Measurements from ENCODE around the gene OAS2. TPM values are rescaled to one million over a fixed set of nuclear protein-coding genes. Genes with fewer than 3 reads are reported as not detected.

OAS2 gene
- total RNA-seq, 2 donors from 2014 or later, result 1.6 to 2.3 TPM

GRCh38 chr12:113043240-113043639 is 64.9 kb downstream of the OAS2 start:
- WGBS, 2 donors, result 43 to 46% methylated on average over 8 of the region's 8 CpGs
- ATAC-seq (no peak), DNase-seq (peak in 3 of 4 donors; percentile 15 to 39 (median 38))
- TF ChIP-seq POLR2A (IDR thresholded peaks at IDR 0.05) (no peak), CTCF (IDR thresholded peaks at IDR 0.05) (no peak)
- intact Hi-C loops (cut with DNase I), result no loop called here
- no peaks in the 10 kb centered on the region for H3K9me3 ChIP-seq
- no peaks in the 10 kb centered on the region for H3K4me1 ChIP-seq
- H3K4me3 ChIP-seq, result no peak overlapping the region
- H3K27me3 ChIP-seq, result no peaks in the 10 kb centered on the region
- H3K36me3 ChIP-seq (replicated peaks in 1 of 2; ENCODE audit: insufficient read depth in 1 of 2, low read depth in 2 of 2), result no peaks in the 10 kb centered on the region
- H3K27ac ChIP-seq, result no peak overlapping the region

- Histone ChIP-seq H3K27ac (no peak overlapping the region), H3K27me3 (no peaks in the 10 kb centered on the region), H3K4me1 (no peaks in the 10 kb centered on the region), H3K9me3 (no peaks in the 10 kb centered on the region), H3K4me3 (no peak overlapping the region), H3K36me3 (replicated peaks in 1 of 2; ENCODE audit: insufficient read depth in 1 of 2, low read depth in 2 of 2) (no peaks in the 10 kb centered on the region)
- ATAC-seq (no peak), DNase-seq (no peak)
- intact Hi-C loops (cut with DNase I), result no loop called here
- 69 to 70% methylated on average over 3 of the region's 3 CpGs for WGBS, 2 donors
- no peak for TF ChIP-seq CTCF (IDR thresholded peaks at IDR 0.05)
- TF ChIP-seq POLR2A (IDR thresholded peaks at IDR 0.05), result no peak
Observed at GRCh38 chr12:113044516-113044915, 66.2 kb downstream of the OAS2 start.

- Histone ChIP-seq H3K9me3 (no peaks in the 10 kb centered on the region), H3K27me3 (no peaks in the 10 kb centered on the region), H3K4me3 (no peak overlapping the region), H3K27ac (no peak overlapping the region), H3K4me1 (no peaks in the 10 kb centered on the region), H3K36me3 (replicated peaks in 1 of 2; ENCODE audit: insufficient read depth in 1 of 2, low read depth in 2 of 2) (no peaks in the 10 kb centered on the region)
- DNase-seq, result peak; percentile 67 to 76 (median 72)
- 8% methylated on average over 6 of the region's 6 CpGs for WGBS, 2 donors
- peak; percentile 81 for ATAC-seq
- intact Hi-C loops (cut with DNase I), result no loop called here
- TF ChIP-seq POLR2A (IDR thresholded peaks at IDR 0.05) (no peak), CTCF (IDR thresholded peaks at IDR 0.05) (peak; percentile 85 to 92 (median 91))
Observed at GRCh38 chr12:113048716-113049127, 70.4 kb downstream of the OAS2 start.

DNA sequence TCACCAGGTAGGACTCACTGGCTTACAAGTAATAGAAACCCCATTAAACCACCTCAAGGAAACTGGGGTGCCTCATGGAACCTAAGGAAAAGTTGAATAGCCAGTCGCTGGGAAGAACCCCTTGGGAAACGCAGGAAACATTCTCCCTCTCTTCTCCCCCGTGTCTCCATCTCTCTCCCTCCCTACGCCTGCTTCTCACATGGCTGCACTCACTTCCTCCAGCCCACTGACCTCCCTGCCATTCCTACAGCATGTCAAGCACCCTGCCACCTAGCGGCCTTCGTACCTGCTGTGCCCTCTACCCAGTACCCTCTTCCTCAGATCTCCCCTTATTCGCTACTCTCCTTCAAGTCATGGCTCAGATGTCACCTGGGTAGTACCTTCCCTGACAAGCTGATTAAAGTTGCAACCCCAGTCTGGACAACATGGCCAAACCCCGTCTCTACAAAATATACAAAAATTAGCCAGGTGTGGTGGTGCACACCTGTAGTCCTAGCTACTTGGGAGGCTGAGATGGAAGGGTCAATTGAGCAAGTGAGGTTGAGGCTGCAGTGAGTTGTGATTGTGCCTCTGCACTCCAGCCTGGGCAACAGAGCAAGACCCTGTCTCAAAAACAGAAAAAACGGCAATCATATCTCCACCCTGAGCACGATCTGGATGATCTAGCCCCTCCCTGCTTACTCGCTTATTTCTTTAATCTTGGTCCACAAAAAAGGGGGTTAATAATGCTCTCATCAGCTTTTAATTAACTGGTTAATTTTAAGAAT is 71.8 kb downstream of the OAS2 start:
- Histone ChIP-seq H3K27ac (no peak overlapping the region), H3K4me3 (no peak overlapping the region), H3K4me1 (no peaks in the 10 kb centered on the region), H3K27me3 (no peaks in the 10 kb centered on the region), H3K36me3 (replicated peaks in 1 of 2; ENCODE audit: insufficient read depth in 1 of 2, low read depth in 2 of 2) (no peaks in the 10 kb centered on the region), H3K9me3 (no peaks in the 10 kb centered on the region)
- TF ChIP-seq CTCF (IDR thresholded peaks at IDR 0.05) (peak in 5 of 7 experiments; percentile 9 to 40 (median 31)), POLR2A (IDR thresholded peaks at IDR 0.05) (no peak)
- intact Hi-C loops (cut with DNase I), result loop anchor here (5.0 kb wide), 2 partner anchors 107 to 122 kb away; no protein-coding TSS in a partner anchor
- 50 to 53% methylated on average over 11 of the region's 11 CpGs for WGBS, 2 donors
- ATAC-seq (no peak), DNase-seq (peak in 3 of 4 donors; percentile 39 to 64 (median 46))

DNA sequence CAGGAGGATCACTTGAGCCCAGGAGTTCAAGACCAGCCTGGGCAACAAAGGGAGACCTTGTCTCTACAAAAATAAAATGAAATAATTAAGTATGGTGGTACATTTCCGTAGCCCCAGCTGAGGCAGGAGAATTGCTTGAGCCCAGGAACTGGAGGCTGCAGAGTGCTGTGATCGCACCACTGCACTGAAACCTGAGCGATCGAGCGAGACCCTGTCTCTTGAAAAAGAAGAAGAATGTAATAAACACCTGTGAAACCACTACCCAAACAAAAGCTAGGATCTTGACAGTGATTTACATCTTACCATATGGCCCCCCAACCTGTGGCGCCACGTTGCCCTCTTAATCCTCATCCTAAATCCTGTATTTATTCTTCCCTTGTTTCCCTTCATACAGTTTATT is 72.5 kb downstream of the OAS2 start:
- no peak for ATAC-seq
- Histone ChIP-seq H3K27me3 (no peaks in the 10 kb centered on the region), H3K9me3 (no peaks in the 10 kb centered on the region), H3K4me1 (no peaks in the 10 kb centered on the region), H3K36me3 (replicated peaks in 1 of 2; ENCODE audit: insufficient read depth in 1 of 2, low read depth in 2 of 2) (no peaks in the 10 kb centered on the region), H3K27ac (no peak overlapping the region), H3K4me3 (no peak overlapping the region)
- intact Hi-C loops (cut with DNase I), result loop anchor here (5.0 kb wide), 2 partner anchors 107 to 122 kb away; no protein-coding TSS in a partner anchor
- TF ChIP-seq POLR2A (IDR thresholded peaks at IDR 0.05), result no peak
- no peak for TF ChIP-seq CTCF (IDR thresholded peaks at IDR 0.05)
- no peak for DNase-seq
- WGBS, 2 donors, result 82 to 94% methylated on average over 7 of the region's 7 CpGs

Measured in body of pancreas (tissue), 4 donors.